CD4-positive, alpha-beta T cell (primary cell): ENCODE data around the gene CCBE1. TPM values are rescaled to one million over a fixed set of nuclear protein-coding genes. Genes with fewer than 3 reads are reported as not detected.

Experiments used
- ATAC-seq: fragments of 200-7000 bp; cut with Tn5 transposase; one replicate; pipeline ENCODE4 v1.10.0; 2022; ENCODE audit warnings: mild to moderate bottlenecking; ENCODE audit not compliant: poor library complexity
- CTCF ChIA-PET: fragments of 350-600 bp; sonication (Branson Sonifier 250); formaldehyde crosslinking; loops from one replicate; lab custom pipeline; 2021; ENCODE audit warnings: antibody characterized with exemption, inconsistent platforms; lab: Charles Lee
- POLR2A ChIA-PET: fragments of 350-600 bp; sonication (Branson Sonifier 250); formaldehyde crosslinking; loops from one replicate; lab custom pipeline; 2021; ENCODE audit warnings: antibody characterized with exemption, inconsistent platforms; lab: Charles Lee
- DNase-seq, 14 experiments: peaks; one replicate each; pipeline ENCODE4 v3.0.0-alpha.2; 2013 to 2020; ENCODE audit warnings: mixed read lengths in 2 of 14
- H3K27ac ChIP-seq, 2 donors: one replicate each; pipeline versions ENCODE4 v1.5.1 to v1.7.0; 2013; ENCODE audit warnings: low read length in 2 of 2, low read depth in 1 of 2, mild to moderate bottlenecking in 1 of 2
- H3K27me3 ChIP-seq, 2 experiments: 1 replicate in 1 of 2; 2 replicates in 1 of 2; pipeline versions ENCODE4 v1.6.1 to v1.7.0; 2013; ENCODE audit warnings: low read length in 2 of 2, control low read depth in 1 of 2, mild to moderate bottlenecking in 1 of 2, moderate library complexity in 1 of 2; ENCODE audit not compliant: insufficient read depth in 2 of 2, control insufficient read depth in 1 of 2
- H3K36me3 ChIP-seq: one replicate; pipeline ENCODE4 v1.6.1; 2013; ENCODE audit warnings: low read length, control low read depth; ENCODE audit not compliant: insufficient read depth
- H3K4me1 ChIP-seq: one replicate; pipeline ENCODE4 v1.6.1; 2013; ENCODE audit warnings: low read length, control low read depth; ENCODE audit not compliant: insufficient read depth
- H3K4me3 ChIP-seq: one replicate; pipeline ENCODE4 v1.5.1; 2013; ENCODE audit warnings: mild to moderate bottlenecking, low read length, moderate library complexity
- H3K9me3 ChIP-seq, 2 experiments: 1 replicate in 1 of 2; 2 replicates in 1 of 2; pipeline versions ENCODE4 v1.6.1 to v1.7.0; 2013; ENCODE audit warnings: low read length in 2 of 2, mild to moderate bottlenecking in 2 of 2, control low read depth in 1 of 2, moderate library complexity in 1 of 2; ENCODE audit not compliant: control insufficient read depth in 1 of 2, insufficient read depth in 1 of 2
- H3K27ac Mint-ChIP-seq: one replicate; pipeline ENCODE4 v1.8.0; 2020; ENCODE audit warnings: mixed read lengths
- H3K27me3 Mint-ChIP-seq: one replicate; pipeline ENCODE4 v1.8.0; 2021; ENCODE audit warnings: mixed read lengths
- H3K36me3 Mint-ChIP-seq: one replicate; pipeline ENCODE4 v1.8.0; 2021; ENCODE audit warnings: low read depth, mixed read lengths
- H3K4me1 Mint-ChIP-seq: one replicate; pipeline ENCODE4 v1.8.0; 2021; ENCODE audit warnings: low read depth, mixed read lengths
- H3K4me3 Mint-ChIP-seq: one replicate; pipeline ENCODE4 v1.8.0; 2020; ENCODE audit warnings: mild to moderate bottlenecking, mixed read lengths
- H3K9me3 Mint-ChIP-seq: one replicate; pipeline ENCODE4 v1.8.0; 2020; ENCODE audit warnings: mixed read lengths
- CTCF ChIP-seq: fragments of 200-600 bp; IDR thresholded peaks from one replicate; pipeline ENCODE4 v1.8.0; 2022; ENCODE audit warnings: antibody characterized with exemption, mild to moderate bottlenecking
- intact Hi-C, 2 experiments: fragments of 100-400 bp; cut with DNase I in 1 of 2; cut with micrococcal nuclease in 1 of 2; formaldehyde crosslinking; loops; one replicate each; pipeline versions ENCODE4 v1.15.1 to v1.9.0; 2023 to 2025; cut with DNase I, micrococcal nuclease
- total RNA-seq, 174 experiments: library from RNA in 2 of 174; stranded (reverse) in 2 of 174; gene quantifications; one replicate each; pipeline ENCODE4 v1.2.3 and lab custom pipeline; 2021 to 2026

CCBE1 gene
- total RNA-seq, 2 experiments from 2014 or later = not detected

DNA sequence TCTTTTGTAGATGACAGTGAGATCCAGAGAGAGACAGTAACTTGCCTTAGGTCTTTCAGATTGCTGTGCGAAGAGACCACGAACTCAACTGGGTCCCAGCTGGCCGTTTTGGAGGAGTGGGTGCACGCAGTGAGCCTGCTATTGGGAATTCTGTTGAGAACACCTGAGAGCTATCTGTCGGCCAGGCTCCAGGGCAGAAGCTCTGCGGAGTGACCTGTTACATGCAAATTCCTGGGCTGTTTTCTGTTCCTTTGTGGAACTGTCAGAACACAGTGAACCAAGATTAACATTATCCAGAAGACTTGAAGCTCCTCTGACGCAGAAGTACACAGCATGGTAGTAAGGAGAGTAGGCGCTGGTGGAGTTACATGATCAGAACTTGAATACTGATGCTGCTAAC is 238.6 kb downstream of the CCBE1 start:
- Histone ChIP-seq H3K9me3 (no peaks in the 10 kb centered on the region), H3K4me1 (no peaks in the 10 kb centered on the region), H3K27ac (no peak overlapping the region), H3K27me3 (peaks cover 0 to 2% of the 10 kb centered on the region in 2 experiments), H3K36me3 (no peaks in the 10 kb centered on the region), H3K4me3 (no peak overlapping the region)
- POLR2A ChIA-PET = no interaction called here
- Mint-ChIP-seq H3K9me3 (no peaks in the 10 kb centered on the region), H3K36me3 (no peaks in the 10 kb centered on the region), H3K27ac (no peak overlapping the region), H3K4me1 (no peaks in the 10 kb centered on the region), H3K27me3 (peaks cover 35% of the 10 kb centered on the region), H3K4me3 (no peak overlapping the region)
- CTCF ChIA-PET = interaction anchor here (1.0 kb wide), 1 partner anchor 10 kb away, joined by 3 read pairs; no protein-coding TSS in a partner anchor
- TF ChIP-seq CTCF = no peak
- DNase-seq (no peak), ATAC-seq (no peak)
- intact Hi-C loops = no loop called here

DNA sequence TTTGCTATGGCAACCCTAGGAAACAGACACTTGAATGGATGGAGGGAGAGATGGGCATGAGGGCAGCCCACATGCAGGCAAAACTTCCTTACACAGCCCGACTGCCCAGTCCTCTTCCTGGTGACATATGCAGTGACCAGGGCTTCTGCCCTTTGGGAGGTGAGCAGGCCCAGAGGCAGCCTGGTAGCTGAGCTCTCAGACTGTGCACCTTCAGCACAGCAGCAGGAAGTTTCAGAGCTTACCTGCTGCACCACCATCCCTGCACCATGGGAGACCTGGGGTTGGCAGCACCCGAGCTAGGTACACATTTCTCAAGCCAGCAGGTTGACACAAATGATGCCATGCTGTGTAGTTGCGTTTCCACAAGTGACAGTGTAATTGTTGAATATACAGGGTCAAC is 240.6 kb downstream of the CCBE1 start:
- Histone ChIP-seq H3K36me3 (no peaks in the 10 kb centered on the region), H3K4me3 (no peak overlapping the region), H3K9me3 (no peaks in the 10 kb centered on the region), H3K27ac (no peak overlapping the region), H3K27me3 (peaks cover 0 to 2% of the 10 kb centered on the region in 2 experiments), H3K4me1 (no peaks in the 10 kb centered on the region)
- ChIA-PET CTCF (no interaction called here), POLR2A (no interaction called here)
- no peak overlapping the region for H3K27ac Mint-ChIP-seq
- H3K4me1 Mint-ChIP-seq = no peaks in the 10 kb centered on the region
- no peaks in the 10 kb centered on the region for H3K9me3 Mint-ChIP-seq
- TF ChIP-seq CTCF = no peak
- no peaks in the 10 kb centered on the region for H3K36me3 Mint-ChIP-seq
- ATAC-seq = no peak
- H3K4me3 Mint-ChIP-seq = no peak overlapping the region
- peaks cover 31% of the 10 kb centered on the region for H3K27me3 Mint-ChIP-seq
- DNase-seq = no peak
- intact Hi-C loops = no loop called here

DNA sequence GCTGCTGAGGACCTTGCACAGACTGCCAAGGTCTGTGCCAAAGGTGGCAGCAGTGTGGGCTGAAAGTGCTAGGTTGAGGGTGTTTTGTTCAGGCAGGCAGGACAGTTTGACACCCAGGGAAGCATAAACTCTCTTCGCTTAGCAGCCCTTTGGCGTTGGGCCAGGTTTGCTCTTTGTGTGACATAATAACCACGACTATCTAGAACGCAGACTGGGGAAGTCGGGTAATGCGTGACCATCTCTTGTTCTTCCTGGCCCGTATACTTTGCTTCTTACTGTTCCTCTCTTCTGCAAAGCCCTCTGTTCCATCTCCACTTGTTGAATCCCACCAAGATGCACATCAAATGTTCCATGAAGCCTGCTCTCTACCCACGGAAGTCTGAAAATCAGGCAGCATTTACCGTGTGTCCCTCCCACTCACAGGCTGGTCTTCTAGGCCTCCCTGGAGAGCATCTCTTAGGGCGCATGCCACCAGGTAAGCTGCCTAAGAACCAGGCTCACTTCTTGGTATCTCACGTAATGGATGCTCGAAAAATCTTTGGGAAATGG is 241.4 kb downstream of the CCBE1 start:
- H3K9me3 Mint-ChIP-seq = no peaks in the 10 kb centered on the region
- ATAC-seq = no peak
- H3K27me3 Mint-ChIP-seq = peaks cover 25% of the 10 kb centered on the region
- no peak for DNase-seq
- CTCF ChIA-PET = no interaction called here
- TF ChIP-seq CTCF = no peak
- H3K4me1 ChIP-seq = no peaks in the 10 kb centered on the region
- no peak overlapping the region for H3K27ac Mint-ChIP-seq
- POLR2A ChIA-PET = no interaction called here
- no peaks in the 10 kb centered on the region for H3K4me1 Mint-ChIP-seq
- H3K27ac ChIP-seq = no peak overlapping the region
- H3K27me3 ChIP-seq = peaks cover 0 to 2% of the 10 kb centered on the region in 2 experiments
- no peaks in the 10 kb centered on the region for H3K36me3 Mint-ChIP-seq
- no peaks in the 10 kb centered on the region for H3K9me3 ChIP-seq
- no peak overlapping the region for H3K4me3 ChIP-seq
- no peaks in the 10 kb centered on the region for H3K36me3 ChIP-seq
- no peak overlapping the region for H3K4me3 Mint-ChIP-seq
- intact Hi-C loops = no loop called here
